IPS-15b (cell line): ENCODE measurements around the gene FBXW8.

Experiments used
- H3K27me3 ChIP-seq: one replicate; pipeline ENCODE4 v1.6.1; 2013; ENCODE audit warnings: low read length; ENCODE audit not compliant: control insufficient read depth, insufficient read depth
- H3K36me3 ChIP-seq: one replicate; pipeline ENCODE4 v1.6.1; 2013; ENCODE audit warnings: low read length; ENCODE audit not compliant: control insufficient read depth, insufficient read depth
- H3K4me1 ChIP-seq: one replicate; pipeline ENCODE4 v1.6.1; 2013; ENCODE audit warnings: mild to moderate bottlenecking, low read length; ENCODE audit not compliant: control insufficient read depth, insufficient read depth
- H3K4me3 ChIP-seq: one replicate; pipeline ENCODE4 v1.5.1; 2013; ENCODE audit warnings: low read depth, low read length
- H3K9ac ChIP-seq: one replicate; pipeline ENCODE4 v1.6.1; 2013; ENCODE audit warnings: low read depth, mild to moderate bottlenecking, low read length
- H3K9me3 ChIP-seq: one replicate; pipeline ENCODE4 v1.6.1; 2013; ENCODE audit warnings: mild to moderate bottlenecking, low read length; ENCODE audit not compliant: control insufficient read depth, insufficient read depth

Gene FBXW8

GRCh38 chr12:117072736-117073490, 162.2 kb downstream of the FBXW8 start:
- Histone ChIP-seq H3K4me1 (no peaks in the 10 kb centered on the region), H3K9me3 (no peaks in the 10 kb centered on the region), H3K9ac (no peak overlapping the region), H3K4me3 (no peak overlapping the region), H3K36me3 (no peaks in the 10 kb centered on the region), H3K27me3 (no peaks in the 10 kb centered on the region)

GRCh38 chr12:117073611-117074010, 162.9 kb downstream of the FBXW8 start:
- H3K4me1 ChIP-seq = no peaks in the 10 kb centered on the region
- no peak overlapping the region for H3K9ac ChIP-seq
- H3K36me3 ChIP-seq = no peaks in the 10 kb centered on the region
- H3K4me3 ChIP-seq = no peak overlapping the region
- H3K9me3 ChIP-seq = no peaks in the 10 kb centered on the region
- H3K27me3 ChIP-seq = no peaks in the 10 kb centered on the region

- Histone ChIP-seq H3K9ac (no peak overlapping the region), H3K27me3 (no peaks in the 10 kb centered on the region), H3K4me1 (no peaks in the 10 kb centered on the region), H3K36me3 (no peaks in the 10 kb centered on the region), H3K9me3 (no peaks in the 10 kb centered on the region), H3K4me3 (no peak overlapping the region)
Measured at GRCh38 chr12:117076410-117077372, 165.9 kb downstream of the FBXW8 start.

- no peaks in the 10 kb centered on the region for H3K9me3 ChIP-seq
- no peaks in the 10 kb centered on the region for H3K36me3 ChIP-seq
- H3K4me1 ChIP-seq = no peaks in the 10 kb centered on the region
- H3K27me3 ChIP-seq = no peaks in the 10 kb centered on the region
- no peak overlapping the region for H3K4me3 ChIP-seq
- no peak overlapping the region for H3K9ac ChIP-seq
Measured at GRCh38 chr12:117079487-117079886, 168.7 kb downstream of the FBXW8 start.

- no peaks in the 10 kb centered on the region for H3K36me3 ChIP-seq
- no peak overlapping the region for H3K9ac ChIP-seq
- H3K9me3 ChIP-seq = no peaks in the 10 kb centered on the region
- no peak overlapping the region for H3K4me3 ChIP-seq
- H3K27me3 ChIP-seq = no peaks in the 10 kb centered on the region
- H3K4me1 ChIP-seq = no peaks in the 10 kb centered on the region
Measured at GRCh38 chr12:117080661-117081144, 170.0 kb downstream of the FBXW8 start.
